HG03378 (cell line): Measurements from ENCODE around the gene CRYBB2.
"Not testable (repeated sequence)": the region's sequence is repeated elsewhere in the genome, so short reads cannot be mapped to it uniquely, and the experiment has no call there.

Experiments
- ATAC-seq: cut with Tn5 transposase; IDR thresholded peaks from one replicate; pipeline ENCODE4 v1.9.1; 2021; ENCODE audit warnings: mild to moderate bottlenecking, moderate library complexity; ENCODE audit not compliant: unreplicated experiment

The CRYBB2 gene

DNA sequence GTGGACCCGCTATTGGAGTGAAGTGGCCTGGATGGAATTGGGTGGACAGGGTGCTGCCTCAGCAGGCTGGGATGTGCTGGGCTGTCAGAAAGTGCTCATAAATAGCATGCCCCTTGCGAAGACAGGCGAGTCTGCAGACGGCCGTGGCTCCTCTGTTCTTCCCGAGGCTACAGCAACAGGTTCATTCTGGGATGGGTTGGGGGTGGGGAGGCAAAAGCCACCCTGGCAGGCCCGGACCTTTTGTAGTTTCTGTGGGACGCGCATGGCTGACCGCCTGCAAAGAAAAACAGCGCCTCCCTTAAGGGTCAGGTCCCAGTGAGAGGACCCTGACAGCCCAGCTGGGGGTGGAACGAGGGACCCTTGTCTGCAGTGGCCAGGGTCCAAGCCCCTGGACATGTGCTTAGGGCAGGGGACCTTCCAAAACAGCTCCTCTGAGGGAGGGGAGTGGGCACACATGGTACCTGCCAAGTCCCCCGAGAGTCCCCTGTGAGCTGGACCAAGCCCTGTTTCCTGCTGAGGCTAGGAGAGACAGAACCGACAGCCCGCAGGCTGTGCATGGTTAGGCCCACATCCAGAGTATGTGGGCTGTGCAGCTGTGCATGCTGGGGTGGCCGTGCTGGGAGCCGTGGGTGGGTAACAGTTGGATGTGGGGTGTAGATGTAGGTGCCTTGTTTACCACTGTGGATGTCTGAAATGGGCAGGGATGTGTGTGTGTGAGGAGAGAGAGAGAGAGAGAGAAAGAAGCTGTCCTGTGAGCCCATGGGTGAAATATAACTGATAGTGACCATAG lies 19.5 kb upstream of the CRYBB2 start, which contains the start of gene CRYBB3:
Gene CRYBB3, plus strand, starts transcription at position 128 of the 790 bp plus-strand sequence. CDS start 1,539 bp downstream, outside the sequence.
- no peak for ATAC-seq

DNA sequence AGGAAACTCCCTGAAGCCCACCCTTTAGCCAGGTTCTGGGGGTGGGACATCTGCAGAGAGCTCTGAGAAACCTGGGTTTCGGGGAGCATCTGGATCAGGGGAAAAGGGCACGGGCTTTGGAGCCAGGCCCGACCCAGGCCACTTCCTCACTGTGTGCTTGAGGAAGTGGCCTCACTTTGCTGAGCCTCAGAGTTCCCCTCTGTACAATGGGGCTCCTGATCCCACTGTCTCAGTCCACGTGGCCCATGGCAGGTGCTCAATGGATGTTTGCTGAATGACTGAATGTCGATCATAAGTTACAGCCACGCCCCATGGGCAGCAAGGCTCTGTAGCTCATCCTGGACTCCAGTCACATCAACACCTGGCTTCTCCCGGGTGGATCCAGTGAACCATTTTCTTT lies 18.5 kb upstream of the CRYBB2 start:
- no peak for ATAC-seq

DNA sequence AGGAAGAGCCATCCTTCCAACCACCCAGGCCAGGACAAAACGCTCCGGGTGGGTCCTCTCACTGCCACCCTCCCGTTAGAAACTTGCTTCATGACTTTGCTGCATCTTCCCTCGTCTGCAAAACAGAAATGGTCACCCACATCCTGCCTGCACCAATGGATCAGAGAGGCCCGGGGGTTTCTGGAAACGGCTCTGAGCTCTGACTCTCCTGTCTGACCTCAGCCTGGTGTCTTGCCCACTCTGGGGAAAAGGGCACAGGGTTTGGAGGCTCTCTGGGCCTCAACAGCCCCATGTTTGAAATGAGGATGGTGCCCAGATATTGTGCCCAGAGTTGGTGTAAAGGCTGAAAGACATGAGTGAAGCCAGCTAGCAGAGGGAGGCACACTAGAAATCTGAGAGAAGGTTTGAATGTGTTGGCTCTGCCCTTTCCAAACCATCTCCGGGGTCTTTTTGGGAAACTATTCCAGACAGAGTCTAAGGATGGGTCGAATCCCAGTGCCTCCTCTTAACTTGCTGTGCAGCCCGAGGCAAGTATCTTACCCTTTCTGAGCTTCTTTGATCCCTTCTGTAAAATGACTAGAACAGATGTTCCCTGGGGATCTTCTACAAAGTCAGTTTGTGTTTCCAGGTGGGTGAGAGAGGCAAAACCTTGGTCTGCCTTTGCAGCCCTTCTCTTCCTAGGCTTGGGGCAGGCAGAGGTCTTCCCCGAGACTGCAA lies 17.7 kb upstream of the CRYBB2 start:
- ATAC-seq: no peak

DNA sequence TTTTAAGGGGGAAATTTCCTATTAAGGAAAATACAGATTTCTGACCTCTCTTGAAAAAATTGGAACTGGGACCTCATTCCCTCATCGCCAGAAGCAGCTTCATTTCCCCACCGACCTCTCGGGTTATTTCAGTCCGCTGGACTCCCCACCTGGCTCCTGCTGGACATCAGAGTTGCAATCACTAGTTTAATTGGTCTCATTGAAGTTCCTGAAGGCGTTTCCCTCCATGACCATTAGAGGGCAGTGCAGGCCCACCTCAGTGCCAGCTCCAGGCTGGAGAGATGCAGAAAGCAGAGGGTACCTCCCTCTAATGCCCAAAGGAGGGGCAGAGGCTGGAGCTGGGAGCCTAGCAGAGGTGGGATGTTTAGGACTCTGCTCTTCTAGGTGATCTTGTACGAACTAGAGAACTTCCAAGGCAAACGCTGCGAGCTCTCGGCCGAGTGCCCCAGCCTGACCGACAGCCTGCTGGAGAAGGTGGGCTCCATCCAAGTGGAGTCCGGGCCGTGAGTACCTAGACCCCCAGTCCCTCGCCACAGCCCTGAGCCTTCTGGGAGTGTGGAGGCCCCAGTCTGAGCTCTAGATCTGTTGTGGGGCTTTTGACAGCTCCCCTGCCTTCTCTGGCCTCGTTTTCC lies 17.0 kb upstream of the CRYBB2 start:
- no peak for ATAC-seq

DNA sequence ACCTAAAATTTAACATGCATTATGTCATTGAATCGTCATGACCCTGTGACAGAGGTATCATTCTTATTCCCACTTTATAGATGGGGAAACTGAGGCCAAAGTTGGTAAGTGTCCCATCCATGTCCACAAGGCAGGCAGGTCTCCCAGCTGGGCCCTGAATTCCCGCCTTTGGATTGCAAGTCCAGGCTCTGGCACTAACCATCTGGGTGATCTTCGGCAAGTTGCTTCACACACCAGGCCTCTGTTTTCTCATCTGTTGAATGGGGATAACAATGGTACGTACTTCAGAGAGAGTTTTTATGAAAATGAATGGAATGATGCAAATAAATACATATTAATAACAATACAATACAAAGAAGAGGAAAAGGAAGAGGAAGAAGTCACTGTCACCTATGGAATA lies 16.4 kb upstream of the CRYBB2 start:
- no peak for ATAC-seq

DNA sequence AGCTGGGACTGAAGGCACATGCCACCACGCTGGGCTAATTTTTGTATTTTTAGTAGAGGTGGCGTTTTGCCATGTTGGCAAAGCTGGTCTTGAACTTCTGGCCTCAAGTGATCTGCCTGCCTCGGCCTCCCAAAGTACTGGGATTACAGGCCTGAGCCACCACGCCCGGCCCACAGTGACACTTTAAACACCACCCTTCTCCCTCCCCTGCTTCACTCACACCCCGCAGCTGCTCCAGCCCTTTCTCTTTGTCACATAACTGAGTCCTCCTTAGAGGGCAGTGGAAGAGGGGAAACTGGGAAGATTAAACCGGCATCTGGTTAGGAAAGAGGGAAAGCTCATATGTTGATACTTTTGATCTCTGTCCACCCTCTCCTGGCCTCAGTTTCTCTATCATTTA lies 14.9 kb upstream of the CRYBB2 start:
- not testable (repeated sequence) for ATAC-seq

DNA sequence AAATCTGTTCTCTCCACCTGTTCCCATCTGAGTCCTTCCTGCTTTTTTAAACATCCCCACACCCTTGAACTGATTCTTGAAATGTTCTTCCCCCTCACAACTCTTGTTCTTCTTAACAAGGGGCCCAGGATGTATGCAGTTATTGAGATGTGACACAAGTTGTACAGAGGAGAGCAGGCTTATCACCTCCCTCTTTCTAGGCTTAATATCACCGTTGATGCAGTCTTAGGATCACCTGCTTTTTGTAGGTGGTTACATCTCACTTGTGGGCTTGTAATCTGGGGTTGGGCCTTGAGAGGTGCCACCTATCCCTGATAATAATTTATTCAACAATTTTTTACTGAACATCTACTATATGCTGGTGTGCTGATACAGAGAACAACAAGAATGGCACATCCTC lies 13.6 kb upstream of the CRYBB2 start:
- no peak for ATAC-seq

DNA sequence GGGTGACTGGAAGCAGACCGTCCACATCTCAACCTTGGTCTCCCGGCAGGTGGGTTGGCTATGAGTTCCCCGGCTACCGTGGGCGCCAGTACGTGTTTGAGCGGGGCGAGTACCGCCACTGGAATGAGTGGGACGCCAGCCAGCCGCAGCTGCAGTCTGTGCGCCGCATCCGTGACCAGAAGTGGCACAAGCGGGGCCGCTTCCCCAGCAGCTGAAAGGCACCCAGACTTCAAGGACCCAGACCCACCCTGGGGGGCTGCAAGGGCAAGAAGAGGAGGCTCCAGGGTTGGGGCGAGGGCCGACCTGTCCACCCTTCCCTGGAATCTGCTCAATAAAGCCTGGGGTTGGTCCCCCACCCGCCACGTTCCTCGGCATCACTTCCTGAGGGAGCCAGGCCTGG lies 12.4 kb upstream of the CRYBB2 start:
- ATAC-seq: no peak

DNA sequence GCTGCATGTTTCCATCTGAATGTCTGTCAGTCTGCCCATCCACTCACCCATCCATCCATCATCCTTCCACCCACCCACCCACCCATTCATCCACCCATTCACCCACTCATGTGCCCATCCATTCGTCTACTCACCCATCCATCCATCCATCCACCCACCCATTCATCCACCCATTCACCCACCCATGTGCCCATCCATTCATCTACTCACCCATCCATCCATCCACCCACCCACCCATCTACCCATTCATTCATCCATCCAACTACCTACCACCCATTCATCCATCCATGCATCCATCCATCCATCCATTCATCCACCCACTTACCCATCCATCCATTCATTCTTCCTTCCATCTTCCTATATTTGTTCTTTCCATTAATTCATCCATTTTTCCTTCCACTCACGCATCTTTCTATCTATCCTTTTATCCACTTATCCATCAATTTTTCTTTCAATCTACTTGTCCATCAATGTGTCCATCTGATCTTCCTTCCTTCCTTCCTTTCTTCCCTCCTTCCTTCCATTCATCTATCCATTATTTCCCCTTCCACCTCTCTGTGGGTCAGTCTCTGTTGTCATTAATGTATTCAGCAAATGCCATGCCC lies 11.8 kb upstream of the CRYBB2 start:
- no peak for ATAC-seq

DNA sequence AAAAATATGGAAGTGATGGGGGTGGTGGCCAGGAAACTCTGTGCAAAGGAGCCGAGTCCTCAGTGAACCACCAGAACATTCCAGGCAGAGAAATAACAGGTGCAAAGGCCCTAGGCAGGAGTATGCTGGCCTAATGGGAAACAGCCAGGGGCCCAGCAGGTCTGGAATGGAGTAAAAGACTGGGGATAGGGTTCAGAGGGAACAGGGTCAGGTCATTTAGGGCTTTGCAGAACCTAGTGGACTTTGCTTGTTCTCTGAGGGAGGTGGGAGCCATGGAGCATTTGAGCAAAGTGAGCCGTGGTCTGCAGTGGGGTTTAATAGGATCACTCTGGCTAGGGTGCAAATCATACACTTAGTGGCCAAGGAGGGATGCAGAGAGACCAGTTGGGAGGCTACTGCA lies 11.1 kb upstream of the CRYBB2 start:
- no peak for ATAC-seq

DNA sequence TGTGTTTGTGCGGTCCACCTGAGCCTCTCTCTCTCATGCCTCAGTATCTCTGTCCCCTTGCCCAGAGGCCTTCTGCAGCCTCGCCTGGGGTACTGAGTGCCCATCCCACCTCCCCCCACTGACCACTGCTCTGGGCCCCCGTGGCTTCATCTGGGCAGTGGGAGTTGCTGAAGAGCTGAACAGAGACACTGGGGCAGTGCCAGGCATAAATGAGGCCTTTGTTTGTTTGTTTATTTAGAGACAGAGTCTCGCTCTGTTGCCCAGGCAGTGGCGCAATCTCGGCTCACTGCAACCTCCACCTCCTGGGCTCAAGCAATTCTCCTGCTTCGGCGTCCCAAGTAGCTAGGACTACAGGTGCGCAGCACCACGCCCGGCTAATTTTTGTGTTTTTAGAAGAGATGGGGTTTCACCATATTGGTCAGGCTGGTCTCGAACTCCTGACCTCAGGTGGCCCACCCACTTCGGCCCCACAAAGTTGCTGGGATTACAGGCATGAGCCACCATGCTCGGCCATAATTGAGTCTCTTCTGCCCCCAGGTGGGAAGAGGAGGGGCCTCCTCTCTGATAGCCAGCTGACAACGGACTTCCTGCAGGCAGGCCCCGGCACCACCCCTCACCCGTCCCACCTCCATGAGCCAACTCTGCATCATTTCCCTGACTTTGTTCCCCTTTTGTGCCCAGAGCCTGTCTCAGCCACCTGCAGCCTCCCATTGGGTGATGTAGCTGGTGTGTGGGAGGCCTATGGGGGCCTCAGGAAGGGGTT lies 10.5 kb upstream of the CRYBB2 start:
- no peak for ATAC-seq

DNA sequence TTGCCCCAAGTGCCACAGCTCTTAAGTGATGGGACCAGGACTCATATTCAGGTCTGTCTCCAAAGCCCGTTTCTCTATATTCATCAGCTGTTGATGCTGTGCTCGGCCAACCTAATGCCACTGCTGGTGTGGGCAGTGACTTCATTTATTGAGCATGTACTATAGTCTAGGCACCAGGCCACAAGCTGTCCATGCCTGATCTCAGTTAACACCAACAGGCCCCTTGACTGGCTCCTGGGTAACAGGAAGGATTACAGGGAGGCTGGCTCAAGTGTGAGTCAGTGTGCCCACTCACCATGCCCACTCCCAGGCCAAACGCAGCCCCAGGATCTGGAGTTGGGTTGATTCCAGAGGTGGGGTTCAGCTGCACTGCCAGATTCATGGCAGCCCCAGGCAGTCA lies 8.6 kb upstream of the CRYBB2 start:
- no peak for ATAC-seq

DNA sequence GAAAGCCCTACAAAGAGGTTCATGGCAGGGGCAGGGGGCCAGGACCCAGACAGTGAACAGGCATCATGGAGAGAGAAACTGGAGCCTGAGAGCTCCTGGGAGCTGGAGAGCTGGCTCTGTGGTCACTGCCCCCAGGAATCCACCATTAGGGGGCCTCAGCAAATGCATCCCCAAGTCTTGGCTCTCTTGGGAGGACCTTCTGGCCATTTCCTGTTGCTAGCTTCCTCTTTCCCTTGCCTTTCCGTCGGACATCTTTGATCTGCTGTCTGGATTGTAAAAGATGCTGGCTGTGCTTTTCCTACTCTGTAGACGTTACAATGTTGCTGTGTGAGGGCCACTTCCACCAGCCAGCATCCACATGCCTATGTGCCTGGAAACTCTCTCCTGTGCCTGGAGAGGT lies 7.1 kb upstream of the CRYBB2 start:
- ATAC-seq: no peak

DNA sequence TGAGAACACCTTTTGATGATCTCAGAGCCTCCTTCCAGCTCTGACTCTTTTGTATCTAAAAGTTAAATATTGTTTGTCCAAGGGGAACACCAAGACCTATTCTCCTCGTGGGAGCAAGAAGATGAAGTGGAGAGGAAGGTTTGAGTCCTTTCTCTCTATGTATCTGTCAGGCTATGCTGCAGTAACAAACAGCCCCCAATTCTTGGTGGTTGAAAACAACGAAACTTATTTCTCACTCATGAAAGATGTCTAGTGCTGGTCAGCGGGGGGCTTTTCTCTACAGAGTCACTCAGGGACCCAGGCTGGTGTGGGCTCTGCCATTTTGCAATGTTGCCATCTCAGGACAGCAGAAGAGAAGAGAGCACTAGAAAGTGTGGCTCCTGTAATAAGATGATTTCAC lies 6.2 kb upstream of the CRYBB2 start:
- no peak for ATAC-seq

DNA sequence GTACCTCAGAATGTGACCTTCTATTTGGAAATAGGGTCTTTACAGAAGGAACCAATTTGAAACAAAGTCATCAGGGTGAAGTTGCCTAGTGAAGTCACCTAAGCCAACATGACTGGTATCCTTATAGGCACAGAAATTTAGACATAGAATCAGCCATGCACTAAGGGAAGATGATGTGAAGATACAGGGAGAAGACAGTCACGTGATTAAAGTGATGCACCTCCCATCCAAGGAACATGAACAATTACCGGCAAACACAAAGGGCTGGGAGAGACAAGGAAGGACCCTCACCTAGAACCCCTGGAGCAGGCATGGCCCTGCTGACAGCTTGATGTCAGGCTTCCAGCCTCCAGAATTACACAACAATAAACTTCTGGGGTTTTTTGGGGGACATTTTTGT lies 3.2 kb upstream of the CRYBB2 start:
- no peak for ATAC-seq

DNA sequence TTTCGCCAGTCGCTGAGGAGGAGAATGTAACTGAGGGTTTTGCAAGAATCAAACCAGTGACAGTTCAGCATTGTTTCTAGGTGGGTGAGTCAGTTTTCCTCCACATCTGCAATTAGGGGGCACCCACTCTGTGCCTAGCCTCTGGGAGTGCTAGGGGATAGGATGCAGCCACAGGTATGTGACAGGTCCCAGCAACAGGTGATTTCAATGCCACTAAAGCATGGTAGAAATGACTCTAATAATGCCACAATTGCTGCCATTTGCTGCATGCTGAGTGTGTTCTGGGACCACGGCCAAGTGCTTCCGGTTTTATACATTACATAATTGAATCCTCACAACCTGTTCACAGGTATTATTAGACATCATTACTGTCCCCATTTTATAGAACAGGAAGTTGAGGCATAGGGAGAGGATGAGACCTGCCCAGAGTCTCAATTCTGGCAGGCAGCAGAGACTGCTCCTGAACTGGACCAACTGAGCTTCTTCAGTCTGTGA lies 556 bp downstream of the CRYBB2 start:
- ATAC-seq: no peak

DNA sequence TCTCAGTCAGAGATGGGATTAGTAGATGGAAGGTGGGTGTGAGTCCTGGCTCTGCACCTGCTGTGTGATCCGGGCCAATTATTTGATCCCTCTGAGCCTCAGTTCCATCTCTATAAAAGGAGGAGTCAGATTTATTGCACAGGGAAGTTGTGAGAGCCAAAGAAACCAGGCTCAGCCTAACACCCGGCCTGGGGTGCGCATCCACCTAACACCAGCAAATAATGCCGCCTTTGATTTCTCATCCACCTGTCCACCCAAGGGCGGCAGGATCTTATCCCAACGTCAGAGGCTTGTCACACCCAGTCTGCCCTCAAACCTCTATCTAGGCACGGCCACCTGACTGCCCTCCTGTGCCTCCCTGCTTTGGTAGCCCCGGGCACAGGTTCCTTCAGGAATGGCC lies 2.4 kb downstream of the CRYBB2 start:
- no peak for ATAC-seq

DNA sequence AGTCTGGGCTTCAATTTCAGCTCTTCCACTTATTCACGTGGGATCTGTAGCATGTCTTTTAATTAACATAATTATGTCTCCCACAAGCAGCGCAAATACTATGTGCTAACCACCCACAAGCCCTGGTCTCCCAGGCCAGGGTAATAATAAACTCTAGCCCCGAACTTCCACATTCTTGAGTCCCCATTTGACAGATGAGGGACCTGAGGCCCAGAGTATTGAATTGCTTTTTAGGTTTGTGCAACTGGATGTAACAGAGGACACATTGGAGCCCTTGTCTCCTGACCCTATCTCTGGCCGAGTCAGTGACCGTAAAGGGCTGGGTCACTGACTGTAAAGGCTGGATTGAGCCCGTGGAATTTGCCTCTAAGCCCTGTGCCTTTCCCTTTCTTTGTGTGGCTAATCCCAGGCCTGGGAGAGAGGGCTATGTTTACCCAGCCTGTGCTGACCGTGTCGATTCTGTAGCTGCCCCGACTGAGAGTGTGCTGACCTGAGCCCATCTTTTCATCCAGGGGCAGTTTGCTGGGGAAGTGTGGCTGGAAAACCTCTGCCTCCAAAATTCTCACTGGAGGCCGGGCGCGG lies 3.9 kb downstream of the CRYBB2 start:
- no peak for ATAC-seq

DNA sequence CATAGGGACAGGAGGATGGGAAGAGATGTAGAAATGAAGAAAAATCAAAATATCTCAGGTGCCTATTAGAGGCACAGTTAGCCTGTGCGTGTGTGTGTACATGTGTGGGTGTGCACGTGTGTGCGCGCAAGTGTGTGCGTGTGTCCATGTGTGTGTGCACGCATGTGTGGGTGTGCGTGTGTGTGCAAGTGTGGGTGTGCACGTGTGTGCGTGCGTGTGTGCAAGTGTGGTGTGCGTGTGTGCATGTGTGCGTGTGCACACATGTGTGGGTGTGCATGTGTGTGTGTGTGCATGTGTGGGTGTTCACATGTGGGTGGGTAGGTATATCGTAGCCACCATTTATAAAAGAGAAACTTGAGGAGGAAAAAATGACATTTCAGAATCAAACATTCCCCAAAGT lies 9.4 kb downstream of the CRYBB2 start:
- ATAC-seq: no peak

DNA sequence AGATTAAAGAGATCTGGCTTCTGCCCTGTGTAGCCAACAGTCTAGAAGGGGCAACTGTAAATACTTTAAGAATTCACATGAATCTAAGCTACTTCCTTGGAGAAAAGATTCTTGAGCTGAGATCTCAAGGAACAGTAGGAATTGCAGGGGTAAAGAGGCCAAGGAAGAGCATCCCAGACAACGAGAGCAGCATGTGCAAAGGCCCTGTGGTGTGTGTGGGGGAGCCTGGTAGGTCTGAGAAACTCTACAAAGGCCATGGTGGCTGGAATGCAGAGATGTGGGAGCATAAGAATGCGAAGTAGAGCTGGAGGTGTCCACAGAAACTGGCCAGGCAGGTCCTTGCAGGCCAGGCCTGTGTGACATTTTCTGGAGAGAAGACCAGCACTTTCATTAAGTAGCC lies 11.3 kb downstream of the CRYBB2 start:
- ATAC-seq: not testable (repeated sequence)
